Measurements from ENCODE around the gene HOXB9. TPM values are rescaled to one million over a fixed set of nuclear protein-coding genes. Genes with fewer than 3 reads are reported as not detected.

The HOXB9 gene
- total and polyA plus RNA-seq, 8 donors = 0.25 TPM; not detected in 7

DNA sequence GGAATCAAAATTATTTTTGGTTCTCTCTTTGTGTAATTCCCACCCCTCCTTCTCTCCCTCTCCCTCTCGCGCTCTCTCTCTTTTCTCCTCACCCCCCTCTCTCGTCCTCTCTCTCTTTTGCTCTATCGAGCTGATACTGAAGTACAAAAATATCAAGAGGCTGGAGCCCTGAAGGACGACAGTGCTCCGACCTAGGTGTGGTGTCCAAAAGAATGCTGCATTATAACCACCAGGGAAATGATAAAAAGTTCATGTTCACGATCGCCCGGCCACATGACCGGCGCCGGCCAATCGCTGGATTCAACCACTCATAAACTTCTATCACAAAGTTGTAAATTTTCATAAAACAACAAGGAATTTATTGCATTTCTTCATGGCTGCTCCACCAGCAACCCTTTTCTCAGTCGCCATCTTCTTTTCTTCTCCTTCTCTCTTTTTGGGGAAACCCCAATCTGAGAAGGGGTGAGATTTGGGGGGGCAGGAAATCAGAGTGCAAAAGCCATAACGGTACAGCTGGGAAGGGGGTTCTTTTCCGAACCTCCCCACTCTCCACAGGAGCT, 21.3 kb downstream of the HOXB9 start, which contains the start of gene HOXB6:
HOXB6 (minus strand) TSS at position 217 of the 560 bp plus-strand sequence. CDS start 6,836 bp downstream, outside the sequence.
- H3K27me3 ChIP-seq = peaks cover 0 to 90% (median 19%) of the 10 kb centered on the region in 4 donors
- 15% methylated on average over 16 of the region's 16 CpGs for WGBS, 2 donors
- no peaks in the 10 kb centered on the region for H3K9me3 ChIP-seq
- no peak within 1 kb of the TSS for H3K27ac ChIP-seq
- peak within 1 kb of the TSS in 1 of 4 donors; percentile 10 for H3K4me3 ChIP-seq
- ATAC-seq (no peak), DNase-seq (no peak), FAIRE-seq (no peak)
- no peaks in the 10 kb centered on the region for H3K36me3 ChIP-seq
- intact Hi-C loops (cut with DNase I) = no loop called here
- peaks cover 0 to 6% (median 0%) of the 10 kb centered on the region in 3 donors for H3K4me1 ChIP-seq
- TF ChIP-seq, protein P1, sequence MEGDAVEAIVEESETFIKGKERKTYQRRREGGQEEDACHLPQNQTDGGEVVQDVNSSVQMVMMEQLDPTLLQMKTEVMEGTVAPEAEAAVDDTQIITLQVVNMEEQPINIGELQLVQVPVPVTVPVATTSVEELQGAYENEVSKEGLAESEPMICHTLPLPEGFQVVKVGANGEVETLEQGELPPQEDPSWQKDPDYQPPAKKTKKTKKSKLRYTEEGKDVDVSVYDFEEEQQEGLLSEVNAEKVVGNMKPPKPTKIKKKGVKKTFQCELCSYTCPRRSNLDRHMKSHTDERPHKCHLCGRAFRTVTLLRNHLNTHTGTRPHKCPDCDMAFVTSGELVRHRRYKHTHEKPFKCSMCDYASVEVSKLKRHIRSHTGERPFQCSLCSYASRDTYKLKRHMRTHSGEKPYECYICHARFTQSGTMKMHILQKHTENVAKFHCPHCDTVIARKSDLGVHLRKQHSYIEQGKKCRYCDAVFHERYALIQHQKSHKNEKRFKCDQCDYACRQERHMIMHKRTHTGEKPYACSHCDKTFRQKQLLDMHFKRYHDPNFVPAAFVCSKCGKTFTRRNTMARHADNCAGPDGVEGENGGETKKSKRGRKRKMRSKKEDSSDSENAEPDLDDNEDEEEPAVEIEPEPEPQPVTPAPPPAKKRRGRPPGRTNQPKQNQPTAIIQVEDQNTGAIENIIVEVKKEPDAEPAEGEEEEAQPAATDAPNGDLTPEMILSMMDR (IDR thresholded peaks at IDR 0.05) = no peak

DNA sequence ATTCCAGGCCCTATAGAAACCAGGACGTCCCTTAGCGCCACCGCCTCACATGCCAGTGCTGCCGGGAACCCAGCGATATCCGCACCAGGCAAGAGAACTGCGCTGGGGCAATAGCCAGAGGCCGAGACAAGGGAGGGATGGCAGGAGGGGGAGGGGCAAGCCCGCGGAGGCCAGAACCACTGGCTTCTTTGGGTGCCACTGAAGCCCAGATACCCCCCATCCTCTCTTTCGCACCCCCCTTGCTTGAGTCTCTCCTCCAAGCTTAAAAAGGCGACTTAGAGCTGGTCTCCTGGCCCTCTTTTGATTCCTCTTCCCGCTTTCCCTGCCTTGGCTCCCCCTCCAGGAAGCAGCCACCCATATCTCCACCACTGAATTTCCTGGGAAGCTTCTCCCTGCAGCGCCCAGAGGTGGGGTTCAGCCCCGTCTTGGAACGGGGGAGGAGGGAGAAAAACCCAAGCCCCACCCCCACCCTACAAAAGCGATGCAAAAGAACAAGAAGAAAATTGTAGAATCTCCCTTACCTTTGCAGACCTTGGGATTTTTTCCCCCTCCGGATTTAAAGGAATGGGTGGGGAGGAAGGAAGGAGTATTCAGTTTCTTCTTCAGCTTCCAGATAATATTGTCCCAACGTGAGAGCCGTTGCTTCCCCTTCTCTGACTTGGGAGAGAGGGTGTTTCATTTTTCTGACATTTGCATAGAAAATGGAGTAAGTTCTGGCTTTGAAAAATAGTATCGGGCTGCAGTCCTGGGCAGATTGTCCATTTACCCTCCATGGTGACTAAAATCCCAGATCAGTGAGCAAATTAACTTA, 22.0 kb downstream of the HOXB9 start:
- H3K4me1 ChIP-seq = peaks cover 0 to 6% (median 0%) of the 10 kb centered on the region in 3 donors
- H3K4me3 ChIP-seq = peak overlapping the region in 1 of 4 donors; percentile 10
- TF ChIP-seq, protein P1 (IDR thresholded peaks at IDR 0.05) = no peak
- 8 to 9% methylated on average over 18 to 21 of the region's 21 CpGs for WGBS, 2 donors
- no peaks in the 10 kb centered on the region for H3K36me3 ChIP-seq
- peaks cover 0 to 90% (median 19%) of the 10 kb centered on the region in 4 donors for H3K27me3 ChIP-seq
- no peaks in the 10 kb centered on the region for H3K9me3 ChIP-seq
- FAIRE-seq = no peak
- intact Hi-C loops (cut with DNase I) = no loop called here
- peak in 1 of 4 donors; percentile 46 for ATAC-seq
- DNase-seq = no peak
- H3K27ac ChIP-seq = no peak overlapping the region

DNA sequence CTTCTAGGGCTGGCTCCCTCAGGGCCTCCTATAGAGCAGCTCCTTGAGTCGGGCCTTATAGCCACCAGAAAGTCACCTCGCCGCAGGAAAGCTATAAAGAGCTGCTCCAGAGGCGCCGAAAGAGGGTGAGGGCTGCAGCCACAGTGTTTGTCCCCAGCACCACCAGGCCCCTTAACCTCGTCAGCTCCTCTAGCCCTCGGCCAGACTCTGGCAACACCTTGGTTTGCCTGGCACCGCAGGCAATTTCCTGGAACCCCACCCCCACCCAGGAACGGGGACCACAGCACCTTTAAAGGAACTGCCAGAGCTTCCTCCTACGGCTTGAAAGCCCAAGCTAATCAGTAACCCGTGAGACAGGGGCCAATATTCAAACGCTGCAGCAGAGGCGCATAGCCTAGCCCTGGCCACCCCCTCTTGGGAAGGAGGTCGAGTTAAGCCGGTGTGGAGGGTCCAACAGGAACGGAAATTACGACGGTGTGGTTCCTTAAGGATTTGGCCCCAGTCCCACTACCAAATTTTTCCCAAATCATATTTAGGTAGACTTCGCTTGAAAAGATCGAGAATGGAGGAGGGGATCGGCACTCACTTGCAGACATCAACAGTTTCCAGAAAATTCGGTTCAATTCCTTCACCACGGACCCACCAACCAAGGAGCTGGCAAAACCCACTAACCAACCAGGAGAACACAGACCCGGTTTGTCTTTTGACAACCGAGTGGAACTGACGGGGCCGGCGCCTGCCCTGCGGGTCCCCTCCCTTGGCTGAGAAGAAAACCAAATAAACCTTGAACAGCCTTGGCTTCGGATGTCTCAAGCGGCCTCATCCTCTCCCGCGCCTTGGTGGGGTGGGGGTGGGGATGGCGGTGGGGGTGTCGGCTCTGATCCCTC, 24.4 kb downstream of the HOXB9 start:
- intact Hi-C loops (cut with DNase I) = no loop called here
- H3K9me3 ChIP-seq = no peaks in the 10 kb centered on the region
- no peak overlapping the region for H3K4me3 ChIP-seq
- no peaks in the 10 kb centered on the region for H3K36me3 ChIP-seq
- ATAC-seq (peak; percentile 38 to 63 (median 50)), DNase-seq (no peak), FAIRE-seq (no peak)
- peaks cover 0 to 91% (median 14%) of the 10 kb centered on the region in 4 donors for H3K27me3 ChIP-seq
- TF ChIP-seq, protein P1 (IDR thresholded peaks at IDR 0.05) = no peak
- peaks cover 0 to 6% (median 0%) of the 10 kb centered on the region in 3 donors for H3K4me1 ChIP-seq
- no peak overlapping the region for H3K27ac ChIP-seq
- 11 to 14% methylated on average over 35 of the region's 35 CpGs for WGBS, 2 donors

DNA sequence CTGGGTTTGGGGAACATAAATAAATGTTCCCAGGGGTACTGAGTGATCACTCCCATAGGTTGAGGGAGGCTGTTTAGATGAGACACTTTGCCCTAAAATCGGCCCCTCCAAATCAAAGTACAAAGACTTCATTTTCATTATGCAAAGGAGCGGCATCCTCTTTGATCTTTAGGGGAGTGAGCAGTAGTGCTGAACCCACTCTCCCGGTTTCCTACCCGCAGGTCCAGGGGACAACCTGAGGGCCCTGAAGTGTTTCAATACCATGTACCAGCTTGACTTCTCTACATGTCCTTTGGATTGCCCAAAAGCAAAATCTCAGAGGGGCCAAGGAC, 25.0 kb downstream of the HOXB9 start:
- DNase-seq = no peak
- Histone ChIP-seq H3K9me3 (no peaks in the 10 kb centered on the region), H3K27me3 (peaks cover 0 to 91% (median 16%) of the 10 kb centered on the region in 4 donors), H3K27ac (no peak overlapping the region), H3K4me1 (peaks cover 0 to 10% (median 0%) of the 10 kb centered on the region in 3 donors), H3K36me3 (no peaks in the 10 kb centered on the region), H3K4me3 (no peak overlapping the region)
- no peak for FAIRE-seq
- no peak for ATAC-seq
- WGBS, 2 donors = 17 to 26% methylated on average over 4 of the region's 4 CpGs
- TF ChIP-seq, protein P1 (IDR thresholded peaks at IDR 0.05) = no peak
- intact Hi-C loops (cut with DNase I) = no loop called here

All from pancreas (tissue), 10 donors.